Right lobe of liver (tissue), 6 donors: ENCODE results near the gene MGAT4C. TPM values are rescaled to one million over a fixed set of nuclear protein-coding genes. Genes with fewer than 3 reads are reported as not detected.

Source experiments
- ATAC-seq, 4 donors: fragments of 200-7000 bp; cut with Tn5 transposase; one replicate each; pipeline ENCODE4 v1.9.1; 2020; ENCODE audit warnings: mild to moderate bottlenecking in 4 of 4, moderate library complexity in 4 of 4
- DNase-seq, 3 donors: peaks; one replicate each; pipeline ENCODE4 v3.0.0-alpha.2; 2020
- H3K27ac ChIP-seq, 3 donors: fragments of 200-600 bp; one replicate each; pipeline ENCODE4 v1.8.0; 2022
- H3K27me3 ChIP-seq, 2 donors: fragments of 200-600 bp; one replicate each; pipeline ENCODE4 v1.8.0; 2022
- H3K36me3 ChIP-seq, 4 donors: fragments of 200-600 bp; sonication (generic) in 1 of 4; one replicate each; pipeline versions ENCODE4 v1.5.1 to v1.8.0; 2017 to 2022; ENCODE audit warnings: control low read depth in 1 of 4
- H3K4me1 ChIP-seq, 4 donors: fragments of 200-600 bp; sonication (generic) in 1 of 4; one replicate each; pipeline versions ENCODE4 v1.5.1 to v1.8.0; 2017 to 2022; ENCODE audit warnings: control low read depth in 1 of 4
- H3K4me3 ChIP-seq, 3 donors: fragments of 200-600 bp; one replicate each; pipeline ENCODE4 v1.8.0; 2022
- H3K9me3 ChIP-seq, 4 donors: fragments of 200-600 bp; sonication (generic) in 1 of 4; one replicate each; pipeline versions ENCODE4 v1.5.1 to v1.8.0; 2017 to 2022; ENCODE audit warnings: control low read depth in 1 of 4
- CTCF ChIP-seq, 4 donors: fragments of 200-600 bp in 3 of 4; fragments of 450-650 bp in 1 of 4; IDR thresholded peaks; one replicate each; pipeline versions ENCODE4 v1.5.1 to v1.8.0; 2016 to 2022; ENCODE audit warnings: antibody characterized with exemption in 4 of 4, mild to moderate bottlenecking in 2 of 4
- POLR2A ChIP-seq: fragments of 450-650 bp; IDR thresholded peaks from one replicate; pipeline ENCODE4 v1.6.1; 2017; ENCODE audit warnings: antibody characterized with exemption, mild to moderate bottlenecking
- WGBS: methylation state at CpG from one replicate; pipeline ENCODE4 v1.1.6; 2018; ENCODE audit warnings: low coverage, low lambda C conversion rate; ENCODE audit not compliant: insufficient coverage; ENCODE audit errors: missing lambda C conversion rate; 5-methylcytosine and 5-hydroxymethylcytosine counted together
- intact Hi-C, 2 donors: fragments of 100-400 bp; cut with DNase I; formaldehyde crosslinking; loops; one replicate each; pipeline versions ENCODE4 v1.11.2 to v1.14.1; 2022
- total RNA-seq, 6 experiments: library from RNA; depleted of rRNA in 2 of 6; stranded (reverse); fragments of >200 nt in 2 of 6; fragmentation: NEBNext Ultra II Directional in 3 of 6; extraction: Animal tissue kit (Norgen Biotek cat#: 25700) in 3 of 6; gene quantifications; one replicate each; pipeline versions ENCODE4 v1.1.0 to v1.2.4, GENCODE V29; 2016 to 2023
- donor health status: DM: no; HTN: yes; CAD: no.
- donor health status: DM: no; HTN: no; CAD: no.
- donor health status: DM: no; HTN: no; CAD: no.
- donor health status: DM: no; HTN: yes; CAD: no.
- donor health status: DM: no; HTN: yes; CAD: no.

The MGAT4C gene
- total RNA-seq, 6 experiments from 2014 or later, result 0.06 to 0.55 (median 0.07) TPM; not detected in 1

- ATAC-seq, result no peak
- intact Hi-C loops, result no loop called here
- WGBS, result 74% methylated on average over 2 of the region's 2 CpGs
- no peak for DNase-seq
- Histone ChIP-seq H3K9me3 (no peaks in the 10 kb centered on the region), H3K27ac (no peak overlapping the region), H3K36me3 (no peaks in the 10 kb centered on the region), H3K4me1 (no peaks in the 10 kb centered on the region), H3K4me3 (no peak overlapping the region), H3K27me3 (no peaks in the 10 kb centered on the region)
- TF ChIP-seq POLR2A, result no peak
These were observed 14.6 kb downstream of the MGAT4C start for GRCh38 chr12:86241600-86241999.

GRCh38 chr12:86234316-86234855 lies 21.8 kb downstream of the MGAT4C start:
- ATAC-seq (no peak), DNase-seq (no peak)
- intact Hi-C loops, result no loop called here
- Histone ChIP-seq H3K9me3 (no peaks in the 10 kb centered on the region), H3K4me3 (no peak overlapping the region), H3K4me1 (no peaks in the 10 kb centered on the region), H3K27ac (no peak overlapping the region), H3K27me3 (no peaks in the 10 kb centered on the region), H3K36me3 (no peaks in the 10 kb centered on the region)
- TF ChIP-seq CTCF (IDR thresholded peaks at IDR 0.05) (no peak), POLR2A (no peak)
- 83% methylated on average over 1 of the region's 2 CpGs for WGBS

DNA sequence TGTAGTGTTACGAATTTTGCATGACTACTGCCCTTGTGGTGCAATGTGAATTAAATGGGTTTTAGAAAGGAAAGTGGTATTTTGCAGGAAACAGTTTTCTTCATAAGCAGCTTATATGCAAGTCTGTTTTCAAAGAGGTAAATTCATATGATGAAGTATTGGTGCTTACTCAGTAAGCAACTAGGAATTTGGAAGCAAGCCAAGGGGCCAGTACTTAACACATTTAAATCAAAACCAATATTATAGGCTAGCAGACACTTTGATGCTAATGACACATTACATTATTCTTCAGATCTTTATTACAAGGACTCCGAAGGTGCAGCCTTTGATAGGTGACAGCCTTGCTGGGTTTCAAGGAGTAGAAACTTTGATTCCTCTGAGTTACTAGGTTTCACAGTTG lies 23.1 kb downstream of the MGAT4C start:
- no peak for ATAC-seq
- H3K9me3 ChIP-seq, result no peaks in the 10 kb centered on the region
- H3K27ac ChIP-seq, result no peak overlapping the region
- no peak overlapping the region for H3K4me3 ChIP-seq
- no peak for DNase-seq
- H3K27me3 ChIP-seq, result no peaks in the 10 kb centered on the region
- TF ChIP-seq CTCF (IDR thresholded peaks at IDR 0.05) (no peak), POLR2A (no peak)
- intact Hi-C loops, result no loop called here
- no peaks in the 10 kb centered on the region for H3K4me1 ChIP-seq
- WGBS, result 32% methylated on average over 1 of the region's 2 CpGs
- no peaks in the 10 kb centered on the region for H3K36me3 ChIP-seq

DNA sequence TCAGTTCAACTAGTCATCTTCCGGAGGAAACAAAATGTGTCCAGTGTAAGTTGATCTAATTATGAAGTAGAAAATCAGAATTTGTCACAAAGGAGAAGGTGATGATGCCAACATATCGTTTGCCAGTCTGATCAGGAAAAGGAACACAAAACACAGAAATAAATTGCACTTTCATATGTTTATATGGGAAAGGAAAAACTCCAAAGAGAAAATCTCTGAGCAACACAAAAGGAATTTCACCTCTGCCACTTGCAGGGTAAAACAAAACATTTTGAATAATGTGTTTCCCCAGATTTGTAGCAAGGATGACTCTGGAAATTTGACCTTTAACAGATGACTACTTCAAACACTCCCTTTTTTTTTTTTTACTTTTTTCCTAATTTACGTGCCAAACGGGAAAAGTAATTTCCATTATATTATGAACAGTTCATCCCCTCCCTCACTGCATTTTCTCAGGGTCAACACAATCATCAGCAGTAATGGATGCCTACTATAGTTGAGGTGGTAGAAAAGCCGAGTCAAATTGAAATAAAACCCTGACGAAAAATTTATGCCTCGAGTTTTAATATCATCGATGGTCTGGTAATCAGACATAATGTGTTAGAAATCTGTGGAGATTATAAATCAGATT lies 25.6 kb downstream of the MGAT4C start:
- intact Hi-C loops, result no loop called here
- Histone ChIP-seq H3K4me3 (no peak overlapping the region), H3K9me3 (no peaks in the 10 kb centered on the region), H3K36me3 (no peaks in the 10 kb centered on the region), H3K27ac (no peak overlapping the region), H3K4me1 (no peaks in the 10 kb centered on the region), H3K27me3 (no peaks in the 10 kb centered on the region)
- no peak for TF ChIP-seq CTCF (IDR thresholded peaks at IDR 0.05)
- no peak for TF ChIP-seq POLR2A
- no peak for DNase-seq
- ATAC-seq, result no peak
- WGBS, result 40% methylated on average over 8 of the region's 8 CpGs

DNA sequence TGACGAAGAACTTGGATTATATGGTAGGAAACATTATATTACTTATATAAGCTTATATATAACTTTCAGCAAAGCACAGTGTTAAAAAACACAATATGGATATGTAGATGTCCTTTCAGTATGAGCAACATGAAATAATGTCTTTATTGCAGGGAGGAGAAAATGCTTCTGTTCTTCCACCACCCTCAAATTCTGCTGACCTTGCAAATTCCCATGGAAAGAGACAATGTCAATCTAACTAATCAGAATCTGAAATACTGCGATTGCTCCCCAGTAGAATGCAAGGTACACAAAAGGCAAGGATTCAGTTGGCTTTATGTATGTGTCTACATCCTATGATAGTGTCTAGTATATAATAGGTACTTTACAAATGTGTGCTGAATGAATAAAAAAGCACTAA lies 26.4 kb downstream of the MGAT4C start:
- no peak for ATAC-seq
- WGBS, result 64% methylated on average over 2 of the region's 2 CpGs
- intact Hi-C loops, result no loop called here

More for the DNA sequence above, 26.4 kb downstream of the MGAT4C start:
- DNase-seq, result no peak
- TF ChIP-seq POLR2A (no peak), CTCF (IDR thresholded peaks at IDR 0.05) (no peak)
- Histone ChIP-seq H3K4me1 (no peaks in the 10 kb centered on the region), H3K36me3 (no peaks in the 10 kb centered on the region), H3K27ac (no peak overlapping the region), H3K9me3 (no peaks in the 10 kb centered on the region), H3K4me3 (no peak overlapping the region), H3K27me3 (no peaks in the 10 kb centered on the region)
